ENCODE measurements around the gene MORC4. TPM values are rescaled to one million over a fixed set of nuclear protein-coding genes. Genes with fewer than 3 reads are reported as not detected.

The MORC4 gene
- total RNA-seq, 1 donor from 2014 or later: 6.6 TPM

DNA sequence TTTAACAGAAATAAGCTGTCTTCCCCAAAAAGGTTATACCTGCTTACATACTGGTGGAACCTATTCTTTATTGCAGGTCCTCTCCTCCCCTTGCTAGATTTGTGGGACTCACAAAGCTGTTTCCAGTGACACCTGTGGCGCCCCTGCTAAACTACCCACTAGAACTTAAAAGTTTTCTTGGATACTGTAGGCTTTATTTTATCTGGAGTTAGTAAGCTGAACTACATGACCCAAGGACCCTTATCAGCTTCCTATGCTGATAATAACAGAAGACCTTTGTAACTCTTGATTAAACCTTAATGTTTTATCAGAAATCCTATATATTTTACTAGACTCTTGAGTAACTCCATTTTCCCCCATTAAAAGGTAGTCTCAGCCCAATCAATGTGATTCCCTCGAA is 47.5 kb downstream of the MORC4 start:
- DNase-seq: no peak

DNA sequence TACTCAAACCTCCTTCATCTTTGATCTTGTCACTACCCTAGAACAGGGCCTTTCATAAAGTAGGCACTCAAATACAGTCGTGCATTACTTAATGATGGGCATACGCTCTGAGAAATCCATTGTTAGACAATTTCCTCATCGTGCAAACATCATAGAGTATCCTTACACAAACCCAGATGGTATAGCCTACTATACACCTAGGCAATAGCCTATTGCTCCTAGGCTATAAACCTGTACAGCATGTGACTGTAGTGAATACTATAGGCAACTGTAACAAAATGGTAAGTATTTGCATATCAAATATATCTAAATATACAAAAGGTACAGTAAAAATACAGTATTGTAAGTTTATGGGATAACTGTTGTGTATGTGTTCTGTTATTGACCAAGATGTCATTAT is 47.9 kb downstream of the MORC4 start:
- no peak for DNase-seq

DNA sequence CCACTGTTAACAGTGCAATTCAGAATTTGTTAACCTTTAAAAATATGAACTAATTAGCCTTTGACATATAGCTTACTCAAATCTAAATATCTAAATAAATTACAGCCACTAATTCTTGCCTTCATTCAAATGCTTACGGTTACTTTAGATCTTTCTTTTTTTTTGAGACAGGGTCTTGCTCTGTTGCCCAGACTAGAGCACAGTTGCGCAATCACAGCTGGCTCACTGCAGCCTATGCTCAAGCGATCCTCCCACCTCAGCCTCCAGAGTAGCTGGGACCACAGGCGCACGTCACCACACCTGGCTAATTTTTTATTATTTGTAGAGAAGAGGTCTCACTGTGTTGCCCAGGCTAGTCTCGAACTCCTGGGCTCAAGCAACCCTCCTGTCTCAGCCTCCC is 48.8 kb downstream of the MORC4 start:
- DNase-seq: no peak

DNA sequence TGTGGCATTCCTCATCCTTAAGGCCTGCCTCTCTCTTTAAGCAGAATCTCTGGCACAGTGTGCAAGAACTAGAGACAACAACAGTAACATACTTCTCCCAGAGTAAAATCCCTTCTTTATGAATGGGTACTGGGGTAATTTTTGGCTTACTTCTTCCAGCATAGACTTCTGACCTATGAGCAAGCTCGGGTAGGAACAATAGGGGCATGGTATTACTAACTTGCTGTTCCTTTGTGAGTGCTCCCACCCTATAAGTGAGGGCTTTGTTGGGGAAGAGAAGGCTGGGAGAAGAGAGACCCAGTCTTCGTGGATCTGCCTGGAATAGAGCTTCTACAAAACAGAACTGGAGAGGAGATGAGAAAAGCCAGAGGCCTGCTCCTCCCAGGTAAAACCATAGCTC is 49.6 kb downstream of the MORC4 start:
- no peak for DNase-seq

DNA sequence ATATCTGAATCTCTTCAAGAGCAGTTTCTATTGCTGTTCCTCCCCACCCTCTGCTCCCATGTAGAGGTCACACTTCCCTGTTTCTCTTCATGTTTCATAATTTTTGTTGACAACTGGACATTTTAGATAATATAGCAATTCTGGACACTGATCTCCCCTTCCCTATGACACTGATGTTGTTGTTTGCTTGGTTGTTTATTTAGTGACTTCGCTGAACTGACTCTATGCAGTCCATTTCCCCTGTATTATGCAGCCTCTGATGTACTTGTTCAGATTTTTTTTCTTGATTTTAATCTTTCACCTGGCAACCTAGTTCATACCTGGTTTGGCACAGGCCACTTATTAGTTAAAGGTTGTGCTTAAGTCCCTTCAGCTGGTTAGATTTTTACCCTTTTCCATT is 50.6 kb downstream of the MORC4 start:
- no peak for DNase-seq

DNA sequence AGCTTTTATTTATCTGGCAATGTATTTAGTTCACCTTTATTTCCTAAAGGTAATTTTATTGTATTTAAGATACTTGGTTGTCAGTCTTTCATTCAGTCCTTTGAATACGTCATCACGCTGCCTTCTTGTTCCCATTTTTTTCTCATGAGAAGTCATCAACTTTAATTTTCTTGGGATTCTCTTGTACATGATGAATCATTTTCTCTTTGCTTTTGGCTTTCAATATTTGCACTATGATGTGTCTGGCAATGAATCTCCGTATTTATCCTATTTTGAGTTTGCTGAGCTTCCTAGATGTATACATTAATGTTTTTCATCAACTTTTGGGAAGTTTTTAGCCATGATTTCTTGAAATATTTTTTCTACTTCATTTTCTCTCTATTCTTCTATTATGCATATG is 51.4 kb downstream of the MORC4 start:
- DNase-seq: no peak

DNA sequence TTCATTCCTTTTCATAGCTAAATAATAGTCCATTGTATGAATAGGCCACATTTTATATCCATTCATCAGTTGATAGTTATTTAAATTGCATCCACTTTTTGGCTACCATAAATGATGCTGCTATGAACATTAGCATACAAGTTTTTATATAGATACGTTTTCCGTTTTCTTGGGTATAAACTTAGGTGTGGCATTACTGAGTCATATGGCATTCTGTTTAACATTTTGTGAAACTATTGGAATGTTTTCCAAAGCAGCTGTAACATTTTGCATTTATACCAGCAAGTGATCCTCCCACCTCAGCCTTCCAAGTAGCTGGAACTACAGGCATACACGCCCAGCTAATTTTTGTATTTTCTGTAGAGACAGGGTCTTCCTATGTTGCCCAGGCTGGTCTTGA is 53.5 kb downstream of the MORC4 start:
- DNase-seq: no peak

DNA sequence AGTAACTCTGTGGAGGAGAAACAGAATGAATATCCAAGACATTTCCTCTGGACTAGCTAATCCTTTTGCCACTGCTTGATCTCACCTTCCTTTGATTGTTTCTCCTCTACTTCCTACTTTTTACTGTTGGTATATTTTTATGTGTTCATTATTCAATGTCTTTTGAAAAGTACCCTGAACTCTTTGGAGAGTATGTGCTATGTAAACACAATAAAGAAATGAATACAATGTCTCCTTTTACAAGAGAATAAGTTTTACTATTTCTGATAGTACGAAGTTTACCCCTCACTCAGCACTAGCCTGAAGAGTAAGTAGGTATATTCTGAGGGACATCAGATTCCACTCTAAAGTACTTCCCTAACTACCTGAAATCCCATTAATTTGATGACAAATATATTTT is 59.9 kb downstream of the MORC4 start:
- no peak for DNase-seq

DNA sequence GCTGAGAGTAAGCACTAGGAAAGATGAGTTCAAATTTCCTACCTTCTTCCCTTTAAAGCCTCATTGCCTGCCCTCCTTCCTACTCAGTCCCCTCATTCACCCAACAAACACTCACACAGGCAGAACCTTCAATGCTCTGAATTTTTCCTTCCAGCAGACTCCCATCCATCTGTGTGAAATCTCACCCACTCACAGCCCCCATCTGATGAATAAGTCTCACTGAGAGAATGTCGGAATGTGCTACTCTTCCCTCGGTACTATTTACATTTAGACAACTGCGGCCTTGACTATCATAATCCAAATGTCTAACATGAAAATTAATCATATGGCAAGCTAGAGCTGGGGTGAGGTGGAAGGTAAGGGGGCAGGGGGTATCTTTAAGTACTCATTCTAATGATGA is 60.4 kb downstream of the MORC4 start:
- DNase-seq: no peak

DNA sequence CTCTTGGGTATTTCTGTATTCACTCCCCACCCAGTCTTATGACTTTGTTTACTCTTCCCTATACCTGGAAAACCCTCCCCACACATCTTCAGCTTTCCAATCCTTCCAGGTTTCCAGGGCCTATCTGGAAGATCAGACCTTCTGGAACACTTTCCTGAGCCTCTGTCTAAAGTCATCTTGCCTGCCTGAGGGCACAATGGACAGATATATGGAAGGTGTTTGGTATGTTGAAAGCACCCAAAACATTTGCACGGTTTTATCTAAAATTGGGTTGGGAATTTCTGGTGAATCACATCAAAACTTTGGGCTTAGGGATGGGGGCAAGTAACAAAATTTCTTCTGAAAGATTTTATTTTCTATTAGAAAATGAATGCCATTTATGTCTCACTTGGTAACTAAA is 63.8 kb downstream of the MORC4 start:
- DNase-seq: no peak

DNA sequence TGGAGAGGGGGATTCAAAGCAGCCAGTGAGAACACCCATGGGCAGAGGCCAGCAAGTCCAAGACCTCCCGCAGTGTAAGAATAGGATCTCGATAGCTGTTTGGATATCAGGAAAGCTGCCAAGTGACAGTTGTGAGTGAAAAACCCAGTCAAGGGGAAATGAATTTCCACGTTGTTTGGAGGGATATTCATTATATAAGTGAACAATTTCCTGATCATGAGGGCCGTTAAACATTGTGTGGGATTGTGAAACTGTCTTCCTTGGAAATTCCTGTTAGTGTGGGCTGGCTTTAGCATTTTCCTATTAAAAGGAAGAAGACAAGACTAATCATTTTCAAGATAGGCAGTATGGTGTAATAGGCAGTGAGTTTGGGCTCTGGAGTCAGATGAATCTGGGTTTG is 64.8 kb downstream of the MORC4 start:
- DNase-seq: no peak

DNA sequence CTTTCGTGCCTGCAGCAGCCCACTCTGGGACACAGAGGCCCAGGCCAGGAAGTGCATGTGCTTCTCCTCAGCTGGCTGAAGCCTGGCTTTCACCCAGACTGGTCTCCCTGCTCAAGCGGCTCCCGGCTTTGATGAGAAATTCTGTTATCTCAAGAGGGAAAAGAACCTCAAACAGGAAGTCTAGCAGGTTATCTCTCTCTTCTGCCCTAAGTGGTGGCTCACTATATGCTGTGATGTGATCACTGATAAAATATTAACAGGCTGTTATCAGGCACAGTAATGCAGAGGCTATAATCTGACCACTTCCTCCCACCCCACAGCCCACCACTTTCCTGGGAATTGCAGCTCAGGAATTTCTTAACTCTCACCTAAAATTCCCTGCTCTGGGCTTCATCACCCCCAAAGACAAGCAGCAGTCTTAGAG is 66.5 kb downstream of the MORC4 start:
- DNase-seq: no peak

DNA sequence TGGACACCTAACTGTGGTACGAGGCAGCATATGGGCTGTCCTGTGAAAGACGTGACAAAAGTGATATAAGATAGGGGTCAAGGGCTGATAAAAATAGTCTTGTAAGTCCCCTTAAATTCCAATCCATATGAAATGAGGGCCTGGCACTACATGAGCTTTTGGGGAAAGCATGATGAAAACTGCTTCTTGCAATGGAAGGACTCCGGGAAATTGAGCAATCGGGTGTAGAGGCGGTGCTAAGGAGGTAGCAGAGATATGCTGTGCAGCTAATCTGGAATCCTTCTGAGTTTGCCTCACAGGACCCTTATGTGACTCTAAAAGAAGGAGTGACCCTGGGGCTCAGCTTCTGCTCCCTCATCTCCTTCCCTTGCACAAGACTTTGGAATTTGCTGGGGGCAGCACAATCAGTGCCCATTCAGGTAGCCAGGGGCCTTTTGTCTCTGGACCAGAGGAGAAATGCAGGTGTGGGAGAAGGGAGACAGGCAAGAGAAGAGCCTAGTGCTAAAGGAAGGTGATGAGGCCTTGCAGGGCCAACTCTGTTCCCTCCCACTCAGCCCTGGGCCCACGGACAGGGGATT is 67.0 kb downstream of the MORC4 start:
- no peak for DNase-seq

DNA sequence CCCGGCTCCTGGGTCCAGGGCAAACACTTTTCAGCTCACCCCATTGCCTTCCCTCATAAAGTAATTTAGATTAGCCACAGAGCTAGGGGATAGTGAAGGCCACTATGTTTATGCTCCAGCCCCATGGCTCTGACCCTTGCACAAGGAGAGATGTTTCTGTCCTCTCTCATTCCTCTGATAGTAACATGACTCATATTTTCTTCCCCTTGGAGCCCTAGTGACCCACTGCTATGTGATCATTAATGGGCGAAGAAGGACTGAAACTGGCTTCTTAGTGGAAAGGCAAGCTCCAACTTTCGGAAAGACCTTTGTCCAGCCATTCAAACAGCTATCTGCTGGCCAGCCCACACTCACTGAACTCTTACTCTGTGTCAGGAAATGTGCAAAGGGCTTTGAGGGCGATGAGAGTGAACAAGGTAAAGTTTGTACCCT is 67.5 kb downstream of the MORC4 start:
- DNase-seq: no peak

DNA sequence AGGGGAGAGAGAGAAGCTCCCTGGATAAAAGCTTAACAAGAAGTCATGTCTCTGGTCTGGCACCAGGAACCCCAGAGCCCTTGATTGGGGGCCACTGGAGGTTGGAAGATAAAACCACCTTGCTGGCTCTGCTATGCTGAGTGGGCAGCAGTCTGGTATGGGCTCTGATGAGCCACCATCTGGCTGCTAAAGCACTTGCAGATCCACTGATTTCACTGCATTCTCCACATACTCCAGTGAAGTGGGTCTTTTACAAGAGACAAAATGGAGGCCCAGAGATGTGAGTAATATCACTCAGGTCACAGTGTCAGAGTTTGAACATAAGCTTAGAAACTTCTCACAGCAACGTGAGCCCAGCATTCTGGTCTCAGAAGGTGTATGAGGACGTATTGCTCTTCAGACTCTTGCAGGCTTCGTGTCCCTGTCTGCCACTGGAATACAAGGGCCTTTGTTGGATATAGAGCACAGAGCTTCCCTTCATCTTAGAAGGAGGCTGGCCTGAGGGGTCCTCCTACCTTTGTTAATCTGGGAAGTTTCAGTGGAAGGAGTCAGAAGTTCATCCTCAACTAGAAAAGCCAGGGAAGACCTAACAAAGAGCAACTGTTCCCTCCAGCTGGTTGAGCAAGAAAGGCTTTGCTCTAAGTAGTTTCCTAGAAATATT is 68.1 kb downstream of the MORC4 start:
- no peak for DNase-seq

DNA sequence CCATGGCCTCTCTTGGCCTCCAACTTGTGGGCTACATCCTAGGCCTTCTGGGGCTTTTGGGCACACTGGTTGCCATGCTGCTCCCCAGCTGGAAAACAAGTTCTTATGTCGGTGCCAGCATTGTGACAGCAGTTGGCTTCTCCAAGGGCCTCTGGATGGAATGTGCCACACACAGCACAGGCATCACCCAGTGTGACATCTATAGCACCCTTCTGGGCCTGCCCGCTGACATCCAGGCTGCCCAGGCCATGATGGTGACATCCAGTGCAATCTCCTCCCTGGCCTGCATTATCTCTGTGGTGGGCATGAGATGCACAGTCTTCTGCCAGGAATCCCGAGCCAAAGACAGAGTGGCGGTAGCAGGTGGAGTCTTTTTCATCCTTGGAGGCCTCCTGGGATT is 71.8 kb downstream of the MORC4 start:
- no peak for DNase-seq

DNA sequence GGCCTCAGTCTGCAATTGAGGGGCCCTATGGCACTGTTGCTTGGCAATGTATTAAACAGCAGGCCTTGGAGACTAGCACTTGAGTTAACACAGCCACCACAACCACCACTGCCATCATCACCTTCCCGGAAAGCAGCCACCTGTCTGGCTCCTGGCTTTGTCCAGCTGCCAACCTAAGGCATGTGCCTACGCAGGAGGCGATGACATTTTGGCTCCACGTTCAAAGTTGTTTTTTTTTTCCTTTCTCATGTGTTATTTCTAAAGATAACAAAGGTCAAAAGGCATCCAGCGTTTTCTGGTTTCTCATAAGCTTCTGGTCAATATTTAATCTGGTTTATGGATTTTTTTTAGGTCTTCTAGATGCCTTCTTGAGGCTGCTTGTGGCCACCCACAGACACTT is 72.3 kb downstream of the MORC4 start:
- no peak for DNase-seq

DNA sequence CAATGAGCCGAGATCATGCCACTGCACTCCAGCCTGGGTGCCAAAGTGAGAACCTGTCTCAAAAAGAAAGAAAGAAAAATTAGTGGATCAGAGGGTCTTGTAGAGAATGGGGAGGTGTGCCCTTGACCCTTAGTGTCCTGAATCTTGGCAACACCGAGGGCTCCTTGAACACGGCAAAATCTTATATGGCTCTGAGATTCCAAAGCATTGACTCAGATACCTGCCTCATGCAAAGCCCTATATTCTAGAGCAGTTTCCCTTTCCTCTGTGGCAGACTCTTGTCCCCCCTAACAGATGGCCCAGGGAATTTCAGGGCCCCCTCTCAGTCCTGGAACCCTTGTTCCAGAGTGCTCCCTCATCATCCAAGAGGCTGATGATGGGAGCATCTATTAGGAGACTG is 73.0 kb downstream of the MORC4 start:
- no peak for DNase-seq

DNA sequence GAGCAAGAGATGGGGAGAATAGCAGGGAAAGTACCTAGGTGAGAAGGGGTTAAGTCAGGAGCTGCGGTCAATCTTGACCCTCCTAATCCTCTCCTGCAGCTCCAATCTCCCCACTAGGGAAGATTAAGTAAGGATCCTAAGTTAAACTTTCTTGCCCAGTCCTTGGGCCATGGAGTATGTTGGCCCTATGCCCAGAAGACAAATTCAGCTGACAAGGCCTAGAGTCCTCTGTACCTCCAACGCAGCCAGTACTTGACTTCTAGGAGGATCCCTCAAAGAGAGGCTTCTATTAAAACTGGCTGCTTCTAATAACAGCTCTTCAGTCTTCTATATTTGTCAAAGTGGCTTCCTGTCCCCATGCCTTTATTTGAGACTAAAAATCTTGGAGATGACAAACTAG is 78.4 kb downstream of the MORC4 start:
- DNase-seq: no peak

DNA sequence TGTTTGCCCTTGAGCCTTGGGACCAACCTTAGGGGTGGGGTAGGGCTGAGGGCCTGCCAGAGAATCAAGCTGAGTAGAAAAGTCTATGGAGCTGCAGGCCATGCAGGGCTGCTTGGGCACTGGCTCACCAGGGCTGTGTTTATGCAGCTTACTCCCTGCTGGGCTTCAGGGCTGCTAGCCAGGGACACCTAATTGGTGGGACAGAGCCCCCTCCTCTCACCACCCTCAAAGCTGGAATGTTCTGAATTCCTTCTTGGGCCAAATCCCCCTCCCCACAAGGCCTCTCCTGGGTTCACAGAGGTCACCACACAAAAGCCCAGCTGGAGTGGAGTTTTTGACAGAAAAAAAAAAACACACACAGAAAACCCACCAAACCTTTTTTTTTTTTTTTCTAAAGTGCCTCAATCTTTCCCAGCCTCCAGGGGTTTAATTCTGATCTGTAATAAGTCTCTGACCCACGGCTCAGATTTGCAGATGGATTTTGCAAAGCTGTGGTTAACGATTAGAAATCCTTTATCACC is 80.0 kb downstream of the MORC4 start, which contains the start of gene CLDN2:
Gene CLDN2 (plus strand): TSS at position 471 of the 521 bp plus-strand sequence. CDS start 7,827 bp downstream, outside the sequence.
- DNase-seq: no peak

DNA sequence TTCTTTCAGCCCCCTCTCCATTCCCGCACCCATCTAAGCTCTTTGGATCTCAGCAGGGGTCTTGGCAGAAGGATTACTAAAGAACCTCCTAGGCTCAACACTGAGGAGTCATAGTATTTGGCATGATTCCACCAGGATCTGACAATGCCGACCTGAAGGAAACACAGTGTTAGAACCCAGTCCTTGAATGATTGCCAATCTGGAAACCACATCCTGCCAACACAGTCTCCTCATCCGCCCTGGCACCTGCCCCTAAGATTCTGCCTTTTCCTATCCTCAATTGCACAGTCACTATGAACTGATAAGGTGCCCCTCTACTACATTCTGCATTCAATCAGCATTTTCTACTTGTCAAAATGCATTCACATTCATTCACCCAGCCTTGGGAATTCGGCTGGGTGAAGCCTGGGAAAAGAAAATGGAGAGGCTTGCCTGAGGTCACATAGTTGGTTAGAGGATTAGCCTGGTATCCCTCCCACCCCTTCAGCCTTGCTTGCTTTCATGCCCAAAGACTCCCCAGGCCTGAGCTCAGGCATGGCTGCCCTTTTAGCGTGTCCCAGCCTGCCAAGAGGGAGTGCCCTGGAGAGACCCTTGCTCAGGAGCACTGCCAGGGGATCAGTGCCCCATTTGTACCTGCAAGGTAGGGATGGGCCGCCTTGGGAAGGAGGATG is 82.0 kb downstream of the MORC4 start:
- no peak for DNase-seq

DNA sequence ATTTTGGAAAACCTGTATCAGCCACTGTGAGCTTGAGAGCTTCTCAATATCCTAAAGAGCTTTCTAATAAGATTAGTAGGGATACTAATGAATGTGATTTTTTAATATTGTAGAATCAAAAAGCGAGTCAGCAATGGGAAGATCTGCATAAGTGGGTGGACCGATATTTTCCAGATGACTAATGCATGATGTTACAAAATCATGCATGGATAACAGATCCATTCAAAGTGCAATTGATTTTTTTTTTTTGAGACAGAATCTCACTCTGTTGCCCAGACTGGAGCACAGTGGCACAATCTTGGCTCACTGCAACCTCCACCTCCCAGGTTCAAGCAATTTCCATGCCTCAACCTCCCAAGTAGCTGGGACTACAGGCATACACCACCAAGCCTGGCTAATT is 87.1 kb downstream of the MORC4 start:
- DNase-seq: no peak

DNA sequence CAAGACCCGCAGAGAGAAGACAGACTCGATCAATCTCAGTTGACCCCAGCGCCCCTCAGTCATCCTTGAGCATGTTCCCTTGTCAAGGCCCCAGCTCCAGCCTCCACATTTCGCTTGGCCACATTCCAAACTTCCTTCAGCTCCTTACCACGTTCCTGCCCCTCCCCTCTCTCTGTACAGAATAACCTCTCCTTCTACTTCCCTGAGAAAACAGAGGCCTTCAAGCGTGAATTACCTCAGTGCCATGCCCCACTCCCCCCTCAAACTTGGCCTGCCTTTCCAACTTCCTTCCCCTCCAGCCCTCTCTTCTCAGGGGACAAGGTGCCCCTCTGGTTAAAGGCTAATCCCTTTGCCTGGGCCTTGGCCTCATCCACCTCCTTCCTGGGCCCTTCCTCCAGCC is 93.7 kb downstream of the MORC4 start:
- DNase-seq: no peak

All from occipital lobe (tissue), 2 donors.